GM21717 (cell line): ENCODE measurements around the gene SREBF1.

Source experiments
- ATAC-seq: cut with Tn5 transposase; IDR thresholded peaks from one replicate; pipeline ENCODE4 v1.9.1; 2021; ENCODE audit warnings: mild to moderate bottlenecking, moderate library complexity; ENCODE audit not compliant: unreplicated experiment

The SREBF1 gene

DNA sequence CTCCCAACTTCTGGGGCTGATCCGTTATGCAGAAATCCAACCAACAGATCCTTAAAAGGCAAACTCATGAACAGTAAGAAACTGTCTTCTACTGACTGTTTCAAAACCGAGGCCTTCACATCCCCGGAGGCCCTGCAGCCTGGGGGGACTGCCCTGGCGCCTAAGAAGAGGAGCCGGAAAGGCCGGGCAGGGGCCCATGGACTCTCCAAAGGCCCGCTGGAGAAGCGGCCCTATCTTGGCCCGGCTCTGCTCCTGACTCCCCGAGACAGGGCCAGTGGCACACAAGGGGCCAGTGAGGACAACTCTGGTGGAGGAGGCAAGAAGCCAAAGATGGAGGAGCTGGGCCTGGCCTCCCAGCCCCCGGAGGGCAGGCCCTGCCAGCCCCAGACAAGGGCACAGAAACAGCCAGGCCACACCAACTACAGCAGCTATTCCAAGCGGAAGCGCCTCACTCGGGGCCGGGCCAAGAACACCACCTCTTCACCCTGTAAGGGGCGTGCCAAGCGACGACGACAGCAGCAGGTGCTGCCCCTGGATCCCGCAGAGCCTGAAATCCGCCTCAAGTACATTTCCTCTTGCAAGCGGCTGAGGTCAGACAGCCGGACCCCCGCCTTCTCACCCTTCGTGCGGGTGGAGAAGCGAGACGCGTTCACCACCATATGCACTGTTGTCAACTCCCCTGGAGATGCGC, 39.5 kb downstream of the SREBF1 start:
- ATAC-seq, result no peak

DNA sequence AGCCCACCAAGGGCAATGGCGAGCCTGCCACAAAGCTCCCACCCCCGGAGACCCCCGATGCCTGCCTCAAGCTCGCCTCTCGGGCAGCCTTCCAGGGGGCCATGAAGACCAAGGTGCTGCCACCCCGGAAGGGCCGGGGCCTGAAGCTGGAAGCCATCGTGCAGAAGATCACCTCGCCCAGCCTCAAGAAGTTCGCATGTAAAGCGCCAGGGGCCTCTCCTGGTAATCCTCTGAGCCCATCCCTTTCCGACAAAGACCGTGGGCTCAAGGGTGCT, 40.1 kb downstream of the SREBF1 start:
- ATAC-seq, result no peak

DNA sequence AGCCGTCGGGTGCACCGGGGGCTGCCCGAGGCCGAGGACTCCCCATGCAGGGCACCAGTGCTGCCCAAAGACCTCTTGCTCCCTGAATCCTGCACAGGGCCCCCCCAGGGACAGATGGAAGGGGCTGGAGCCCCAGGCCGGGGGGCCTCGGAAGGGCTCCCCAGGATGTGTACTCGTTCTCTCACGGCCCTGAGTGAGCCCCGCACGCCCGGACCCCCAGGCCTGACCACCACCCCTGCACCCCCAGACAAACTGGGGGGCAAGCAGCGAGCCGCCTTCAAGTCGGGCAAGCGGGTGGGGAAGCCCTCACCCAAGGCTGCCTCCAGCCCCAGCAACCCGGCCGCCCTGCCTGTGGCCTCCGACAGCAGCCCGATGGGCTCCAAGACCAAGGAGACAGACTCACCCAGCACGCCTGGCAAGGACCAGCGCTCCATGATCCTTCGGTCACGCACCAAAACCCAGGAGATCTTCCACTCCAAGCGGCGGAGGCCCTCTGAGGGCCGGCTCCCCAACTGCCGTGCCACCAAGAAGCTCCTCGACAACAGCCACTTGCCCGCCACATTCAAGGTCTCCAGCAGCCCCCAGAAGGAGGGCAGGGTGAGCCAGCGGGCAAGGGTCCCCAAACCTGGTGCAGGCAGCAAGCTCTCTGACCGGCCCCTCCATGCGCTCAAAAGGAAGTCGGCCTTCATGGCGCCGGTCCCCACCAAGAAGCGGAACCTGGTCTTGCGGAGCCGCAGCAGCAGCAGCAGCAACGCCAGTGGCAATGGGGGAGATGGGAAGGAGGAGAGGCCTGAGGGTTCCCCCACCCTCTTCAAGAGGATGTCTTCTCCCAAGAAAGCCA, 40.6 kb downstream of the SREBF1 start:
- ATAC-seq, result no peak

DNA sequence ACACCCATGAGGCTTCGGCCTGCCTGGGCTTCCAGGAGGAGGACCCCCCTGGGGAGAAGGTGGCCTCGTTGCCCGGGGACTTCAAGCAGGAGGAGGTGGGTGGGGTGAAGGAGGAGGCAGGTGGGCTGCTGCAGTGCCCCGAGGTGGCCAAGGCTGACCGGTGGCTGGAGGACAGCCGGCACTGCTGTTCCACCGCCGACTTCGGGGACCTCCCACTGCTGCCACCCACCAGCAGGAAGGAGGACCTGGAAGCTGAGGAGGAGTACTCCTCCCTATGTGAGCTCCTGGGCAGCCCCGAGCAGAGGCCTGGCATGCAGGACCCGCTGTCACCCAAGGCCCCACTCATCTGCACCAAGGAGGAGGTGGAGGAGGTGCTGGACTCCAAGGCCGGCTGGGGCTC, 41.5 kb downstream of the SREBF1 start:
- ATAC-seq, result no peak

DNA sequence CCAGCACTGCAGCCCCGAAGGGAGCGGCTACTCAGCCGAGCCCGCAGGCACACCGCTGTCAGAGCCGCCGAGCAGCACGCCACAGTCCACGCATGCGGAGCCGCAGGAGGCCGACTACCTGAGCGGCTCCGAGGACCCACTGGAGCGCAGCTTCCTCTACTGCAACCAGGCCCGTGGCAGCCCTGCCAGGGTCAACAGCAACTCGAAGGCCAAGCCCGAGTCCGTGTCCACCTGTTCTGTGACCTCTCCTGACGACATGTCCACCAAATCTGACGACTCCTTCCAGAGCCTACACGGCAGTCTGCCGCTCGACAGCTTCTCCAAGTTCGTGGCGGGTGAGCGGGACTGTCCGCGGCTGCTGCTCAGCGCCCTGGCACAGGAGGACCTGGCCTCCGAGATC, 42.4 kb downstream of the SREBF1 start:
- no peak for ATAC-seq

DNA sequence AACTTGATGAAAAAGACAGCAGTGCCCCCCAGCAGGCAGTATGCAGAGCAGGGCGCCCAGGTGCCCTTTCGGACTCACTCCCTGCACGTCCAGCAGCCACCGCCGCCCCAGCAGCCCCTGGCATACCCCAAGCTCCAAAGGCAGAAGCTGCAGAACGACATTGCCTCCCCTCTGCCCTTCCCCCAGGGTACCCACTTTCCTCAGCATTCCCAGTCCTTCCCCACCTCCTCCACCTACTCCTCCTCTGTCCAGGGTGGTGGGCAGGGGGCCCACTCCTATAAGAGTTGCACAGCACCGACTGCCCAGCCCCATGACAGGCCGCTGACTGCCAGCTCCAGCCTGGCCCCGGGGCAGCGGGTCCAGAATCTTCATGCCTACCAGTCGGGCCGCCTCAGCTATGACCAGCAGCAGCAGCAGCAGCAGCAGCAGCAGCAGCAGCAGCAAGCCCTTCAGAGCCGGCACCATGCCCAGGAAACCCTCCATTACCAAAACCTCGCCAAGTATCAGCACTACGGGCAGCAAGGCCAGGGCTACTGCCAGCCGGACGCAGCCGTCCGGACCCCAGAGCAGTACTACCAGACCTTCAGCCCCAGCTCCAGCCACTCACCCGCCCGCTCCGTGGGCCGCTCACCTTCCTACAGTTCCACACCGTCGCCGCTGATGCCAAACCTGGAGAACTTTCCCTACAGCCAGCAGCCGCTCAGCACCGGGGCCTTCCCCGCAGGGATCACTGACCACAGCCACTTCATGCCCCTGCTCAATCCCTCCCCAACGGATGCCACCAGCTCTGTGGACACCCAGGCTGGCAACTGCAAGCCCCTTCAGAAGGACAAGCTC, 43.2 kb downstream of the SREBF1 start:
- ATAC-seq, result no peak

DNA sequence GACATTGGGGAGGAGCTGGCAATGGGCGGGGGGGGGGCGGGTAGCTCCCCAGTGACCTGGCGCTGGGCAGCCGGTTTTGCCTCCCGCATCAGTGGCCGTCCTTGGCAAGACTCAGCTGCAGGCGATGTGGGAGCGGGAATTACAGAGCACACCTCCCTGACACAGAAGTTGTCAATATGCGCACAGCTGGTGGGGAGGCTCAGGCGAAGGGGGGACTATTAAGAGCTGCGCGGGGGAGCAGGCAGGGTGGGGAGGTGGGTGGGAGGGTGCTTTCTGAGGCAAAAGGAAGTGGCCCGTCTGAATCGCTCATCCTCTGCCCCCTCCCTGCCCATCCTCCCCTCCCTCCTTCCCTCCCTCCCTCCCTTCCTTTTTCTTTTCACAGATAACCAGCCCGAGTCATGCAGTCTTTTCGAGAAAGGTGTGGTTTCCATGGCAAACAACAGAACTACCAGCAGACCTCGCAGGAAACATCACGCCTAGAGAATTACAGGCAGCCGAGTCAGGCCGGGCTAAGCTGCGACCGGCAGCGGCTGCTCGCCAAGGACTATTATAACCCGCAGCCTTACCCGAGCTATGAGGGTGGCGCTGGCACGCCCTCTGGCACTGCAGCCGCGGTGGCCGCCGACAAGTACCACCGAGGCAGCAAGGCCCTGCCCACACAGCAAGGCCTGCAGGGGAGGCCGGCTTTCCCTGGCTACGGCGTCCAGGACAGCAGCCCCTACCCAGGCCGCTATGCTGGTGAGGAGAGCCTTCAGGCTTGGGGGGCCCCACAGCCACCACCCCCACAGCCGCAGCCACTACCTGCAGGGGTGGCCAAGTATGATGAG, 44.0 kb downstream of the SREBF1 start:
- ATAC-seq, result no peak

DNA sequence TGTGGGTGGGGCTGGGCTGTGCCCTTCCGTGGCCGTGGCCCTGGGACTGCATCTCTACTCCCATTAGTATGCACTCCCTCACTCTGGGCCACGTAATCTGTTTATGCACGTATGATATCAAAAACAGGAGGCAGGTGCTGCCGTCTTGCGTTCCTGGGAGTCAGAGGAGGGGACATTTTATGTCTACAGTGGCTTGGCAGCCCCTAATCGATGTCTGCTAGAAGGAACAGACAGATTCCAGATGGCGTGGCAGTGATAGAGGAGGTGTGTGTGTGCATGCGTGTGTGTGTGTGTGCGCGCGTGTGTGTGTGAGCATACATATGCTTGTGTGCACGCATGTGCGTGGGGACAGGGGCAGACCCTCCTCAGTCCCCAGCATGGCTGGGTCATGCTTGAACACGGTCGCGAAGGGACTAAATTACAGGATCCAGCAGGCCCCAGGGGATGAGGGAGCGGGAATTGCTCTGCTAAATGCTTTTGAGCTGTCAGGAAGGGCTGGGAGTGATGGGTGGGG, 44.7 kb downstream of the SREBF1 start:
- ATAC-seq, result no peak

DNA sequence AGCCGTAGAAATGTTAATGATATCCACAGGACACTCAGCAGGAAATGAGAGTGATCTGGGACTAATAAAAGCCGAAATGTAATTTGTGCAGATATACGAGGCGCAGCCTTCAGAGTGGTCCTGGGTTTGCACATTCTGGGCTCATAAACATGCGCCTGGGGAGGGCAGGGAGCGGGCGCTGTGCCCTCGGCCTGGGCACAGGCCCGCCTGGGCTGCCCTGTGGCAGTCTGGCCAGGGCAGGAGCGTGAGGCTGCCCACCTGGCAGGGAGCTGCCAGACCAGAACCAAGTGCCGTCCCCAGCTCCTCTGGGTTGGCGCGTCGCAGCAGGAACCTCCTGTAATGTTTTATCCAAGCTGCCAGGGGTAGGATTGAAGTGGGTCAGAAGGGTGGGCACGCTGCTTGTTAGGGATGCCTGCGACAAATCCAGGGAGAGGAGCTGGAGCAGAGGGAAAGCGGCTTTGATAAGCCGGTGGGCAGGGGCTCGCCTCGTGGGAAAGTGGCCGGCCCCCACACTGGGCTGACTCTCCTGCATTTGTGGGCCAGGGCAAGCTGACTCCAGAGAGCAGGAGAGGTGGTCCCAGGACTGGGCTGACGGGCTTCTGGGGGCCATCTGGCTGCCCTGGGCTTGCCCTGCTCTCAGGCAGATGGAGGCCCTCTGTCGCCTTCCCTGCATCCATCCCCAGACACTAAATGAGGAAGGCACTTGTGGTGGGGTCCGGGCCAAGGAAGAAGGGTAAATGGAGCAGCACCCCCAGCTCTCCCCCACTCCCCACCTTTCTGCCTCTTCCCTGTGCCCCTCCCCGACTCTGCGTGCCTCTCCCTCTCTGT, 45.9 kb downstream of the SREBF1 start:
- no peak for ATAC-seq

DNA sequence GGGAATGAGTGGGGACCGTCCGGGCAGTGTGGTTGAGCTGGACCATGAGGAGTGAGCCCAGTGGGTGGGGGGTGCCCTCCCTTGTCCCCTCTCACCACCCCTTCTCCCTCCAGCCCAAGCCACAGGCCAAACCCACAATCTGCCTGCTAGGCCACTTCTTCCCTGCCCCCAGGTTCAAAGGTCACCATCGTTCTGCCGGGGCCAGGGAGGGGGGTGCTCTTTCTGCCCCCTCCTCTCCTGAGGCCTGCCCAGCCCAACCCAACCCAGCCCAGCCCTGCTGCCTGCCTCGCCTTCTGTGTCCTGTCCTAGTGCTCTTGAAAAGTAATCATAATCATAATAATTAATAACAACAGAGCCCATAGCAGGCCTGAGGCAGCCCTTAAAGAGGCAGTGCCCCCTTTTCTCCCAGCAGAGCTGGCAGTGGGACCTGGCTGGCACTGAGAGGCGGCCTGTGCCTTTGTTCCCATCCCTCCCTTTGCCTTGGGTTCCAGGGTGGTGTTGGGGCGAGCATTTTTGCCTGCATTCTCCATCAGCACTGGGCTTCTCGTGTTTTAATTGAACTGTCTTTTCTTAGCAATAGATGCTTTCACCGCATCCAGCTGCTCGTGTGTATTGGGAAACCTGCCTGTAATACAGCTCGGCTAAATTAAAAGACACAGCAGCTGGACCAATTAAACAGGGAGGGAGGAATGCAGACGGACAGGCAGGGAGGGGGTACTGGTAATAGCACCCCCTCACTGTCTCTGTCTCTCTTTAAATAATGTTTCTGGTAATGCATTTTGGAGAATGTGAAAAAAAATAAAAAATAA, 46.8 kb downstream of the SREBF1 start:
- ATAC-seq, result no peak

DNA sequence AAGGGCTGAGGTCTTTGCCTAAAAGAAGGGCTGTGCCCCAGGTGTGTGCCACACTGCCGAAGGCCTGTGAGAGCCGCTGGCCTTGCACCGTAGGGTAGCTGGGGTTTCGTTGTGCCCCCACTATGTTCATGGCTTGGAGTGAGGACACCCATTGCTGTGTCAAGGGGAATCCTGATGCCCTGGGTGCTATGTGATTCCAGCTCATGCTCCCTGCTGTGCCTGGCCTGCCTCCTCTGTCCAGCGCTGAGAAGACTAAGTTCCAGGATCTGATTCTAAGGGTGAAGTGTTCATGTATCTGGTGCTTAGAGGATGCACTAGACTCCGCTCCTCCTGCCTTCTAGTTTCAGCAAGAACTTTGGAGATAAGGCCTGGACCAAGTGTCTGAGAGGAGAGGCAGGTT, 47.4 kb downstream of the SREBF1 start:
- ATAC-seq, result no peak

DNA sequence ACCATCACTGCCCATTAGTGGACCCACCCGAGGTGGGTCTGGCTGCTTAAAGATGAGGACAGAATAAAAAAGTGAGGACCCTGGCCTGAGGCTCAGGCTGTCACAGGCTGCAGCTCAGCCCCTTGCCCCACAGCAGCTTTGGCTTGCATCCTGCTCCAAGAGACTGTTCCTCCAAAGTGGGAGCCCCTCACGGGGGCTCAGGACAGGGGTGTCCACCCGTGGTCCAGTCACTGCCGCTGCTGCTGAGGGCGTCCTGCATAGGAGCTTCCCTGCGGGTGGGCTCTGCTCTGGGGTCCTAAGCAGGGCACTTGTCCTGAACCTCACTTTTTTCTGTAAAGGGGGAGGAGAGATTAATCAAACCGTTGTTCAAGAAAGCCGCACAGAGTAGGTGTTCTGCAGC, 47.8 kb downstream of the SREBF1 start:
- ATAC-seq, result no peak

DNA sequence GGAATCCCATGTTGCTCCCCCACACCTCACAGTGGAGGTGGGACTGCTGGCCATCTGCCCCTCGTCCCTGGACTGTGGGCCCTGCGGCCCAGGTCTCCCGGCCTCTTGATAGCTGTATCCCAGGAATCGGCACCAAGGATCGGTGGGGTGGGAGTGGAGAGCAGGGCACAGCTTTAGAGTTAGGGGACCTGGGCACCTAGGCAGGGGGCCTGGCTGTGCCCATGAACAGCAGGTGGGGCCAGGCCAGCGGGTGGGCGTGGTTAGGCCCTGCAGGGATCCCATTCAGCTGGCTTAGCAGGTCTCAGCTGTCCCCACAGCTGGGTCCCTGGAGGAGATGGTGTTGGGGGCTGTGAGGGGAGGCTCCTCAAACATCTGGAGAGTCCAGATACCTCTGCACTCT, 49.2 kb downstream of the SREBF1 start:
- no peak for ATAC-seq

DNA sequence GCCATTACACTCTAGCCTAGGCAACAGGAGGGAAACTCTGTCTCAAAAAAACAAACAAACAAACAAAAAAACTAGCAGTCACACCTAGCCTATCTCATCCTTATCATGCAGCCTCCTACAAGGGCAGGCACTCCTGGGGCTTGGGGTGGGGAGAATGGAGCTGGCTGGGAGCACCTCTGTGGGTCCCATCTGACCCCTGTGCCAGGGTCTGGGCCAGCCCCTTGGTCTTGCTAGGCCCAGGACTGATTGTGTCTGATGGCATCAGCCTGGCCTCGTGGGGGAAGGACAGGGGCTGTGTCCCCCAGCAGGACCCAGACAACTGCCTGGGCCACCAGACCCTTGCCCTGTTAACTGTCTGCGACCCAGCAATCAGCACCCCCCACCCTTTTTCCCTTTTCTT, 49.8 kb downstream of the SREBF1 start:
- ATAC-seq, result no peak

DNA sequence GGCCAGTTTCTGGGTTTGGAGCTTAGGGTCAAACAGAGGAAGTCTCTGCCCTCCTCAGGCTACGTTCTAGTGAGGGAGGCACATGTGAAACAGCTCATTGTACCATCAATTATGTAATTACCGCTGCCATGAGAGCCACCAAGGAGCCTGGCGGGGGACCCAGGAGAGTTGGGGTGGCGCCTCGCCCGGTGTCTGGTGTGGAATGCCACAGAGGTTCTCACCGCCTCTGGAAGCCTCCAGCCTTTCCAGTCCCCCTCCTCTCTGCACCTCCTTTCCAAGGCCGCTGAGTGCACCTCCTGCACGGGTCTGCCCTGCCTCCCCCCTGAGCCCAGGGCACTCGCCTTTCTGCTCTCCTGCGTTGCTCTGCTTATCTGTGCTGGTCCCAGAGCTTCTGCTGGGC, 51.4 kb downstream of the SREBF1 start:
- ATAC-seq, result no peak

DNA sequence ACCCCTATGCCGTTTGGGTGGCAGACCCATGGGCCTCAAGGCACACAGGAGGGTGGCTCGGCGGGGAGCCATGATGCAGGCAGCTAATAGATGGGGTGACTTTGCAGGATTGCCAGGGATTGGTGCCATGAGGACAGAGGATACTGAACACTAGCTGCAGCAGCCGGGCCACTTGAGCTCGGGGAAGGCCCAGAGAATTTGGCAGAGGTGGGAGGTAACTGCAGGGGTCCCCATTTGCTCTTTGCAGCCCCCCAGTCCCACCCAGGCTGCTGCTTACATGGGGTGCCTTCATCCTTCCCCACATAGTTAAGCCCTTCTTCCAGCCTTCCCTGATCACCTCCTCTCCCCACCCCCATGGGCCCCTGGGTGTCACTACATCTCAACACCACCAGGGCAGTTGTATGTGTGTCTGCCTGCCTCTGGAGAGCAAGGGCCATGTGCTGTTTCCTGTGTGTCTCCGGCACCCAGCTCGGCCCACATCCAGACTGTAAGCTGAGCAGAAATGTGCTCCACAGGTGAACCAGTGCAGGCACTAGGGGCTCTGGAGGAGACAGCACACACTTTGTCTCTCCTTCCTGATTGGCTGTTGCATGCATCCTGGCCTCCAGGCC, 52.0 kb downstream of the SREBF1 start:
- no peak for ATAC-seq

DNA sequence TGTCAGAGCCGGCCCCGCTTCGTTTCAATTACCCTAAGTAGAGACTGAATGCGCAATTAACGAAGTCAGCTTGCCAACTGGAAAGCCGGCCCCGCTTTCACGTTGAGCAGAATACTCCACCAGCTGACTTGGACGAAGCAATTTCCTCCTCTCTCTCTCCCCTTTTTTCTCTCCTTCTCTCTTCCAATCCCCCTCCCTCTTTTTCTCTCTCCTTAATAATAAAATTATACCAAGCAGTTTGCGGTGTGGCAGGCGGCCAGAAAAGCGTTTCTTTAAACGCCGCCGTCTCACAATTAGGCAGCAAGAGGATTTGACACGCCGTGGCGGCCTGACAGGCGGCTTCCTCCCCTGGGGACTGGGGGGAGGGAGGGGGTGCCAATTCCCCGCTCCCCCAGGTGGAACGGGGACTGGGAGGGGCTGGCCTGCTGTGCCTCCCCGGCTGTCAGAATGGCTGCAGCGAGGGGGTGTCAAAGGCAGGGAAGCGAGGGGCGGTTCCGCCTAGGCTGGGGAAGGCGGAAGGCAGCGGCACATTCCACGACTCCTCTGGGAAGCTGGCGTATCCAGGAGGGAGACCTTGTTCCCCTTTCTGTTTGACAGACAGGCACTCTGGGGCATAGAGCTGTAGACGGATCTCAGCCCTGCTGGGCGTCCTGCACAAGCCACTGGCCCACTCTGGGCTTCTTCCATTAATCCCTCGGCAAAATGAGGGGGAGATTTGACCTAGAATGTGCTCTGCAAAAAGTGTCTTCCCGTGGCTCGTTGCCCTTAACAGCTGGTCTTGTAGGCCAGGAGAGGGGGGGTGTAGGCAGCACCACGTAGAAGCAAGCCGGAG, 52.7 kb downstream of the SREBF1 start:
- ATAC-seq, result no peak
